OCI-LY1 (cell line): Measurements from ENCODE around the gene CEP63.

Source experiments
- EZH2 ChIP-seq: fragments of 200-600 bp; sonication (generic), shearing (Covaris generic); IDR thresholded peaks from 2 replicates; pipeline ENCODE4 v1.8.0; 2017; ENCODE audit warnings: borderline replicate concordance, mixed run types, mild to moderate bottlenecking, antibody characterized with exemption, low read length, moderate library complexity, mixed read lengths
- TF ChIP-seq, protein P1 (sequence below): fragments of 200-600 bp; sonication (generic), shearing (Covaris generic); IDR thresholded peaks from 2 replicates; pipeline ENCODE4 v1.5.1; 2017; ENCODE audit warnings: mild to moderate bottlenecking, antibody characterized with exemption, low read length, moderate library complexity, mixed read lengths

DNA sequence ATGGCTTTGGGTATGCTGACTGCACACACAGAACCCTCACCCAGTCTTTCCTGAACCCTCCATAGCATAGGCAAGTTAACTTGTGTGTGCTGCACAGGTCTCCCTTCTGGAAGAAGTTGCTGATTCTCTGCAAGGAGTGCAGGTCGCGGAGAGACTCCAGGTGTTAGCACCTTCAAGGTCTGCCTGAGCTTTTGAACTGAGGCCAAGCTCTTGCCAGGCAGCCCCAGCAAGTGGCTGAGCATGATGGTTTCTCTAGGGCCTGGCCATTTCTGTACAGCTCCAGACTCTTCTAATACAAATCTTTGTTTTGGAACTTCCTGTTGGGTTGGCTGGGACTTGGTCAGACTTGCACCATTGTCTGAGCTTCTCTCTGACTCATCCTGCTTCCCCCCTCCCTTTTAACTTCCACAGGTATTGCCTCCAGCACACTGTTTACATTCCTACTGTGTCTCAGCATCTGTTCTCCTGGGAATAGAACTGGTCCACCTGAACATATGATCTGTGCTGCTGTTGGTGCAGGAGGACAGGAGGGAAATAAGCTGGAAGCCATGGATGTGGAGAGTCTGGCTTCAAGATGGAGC lies 111.6 kb downstream of the CEP63 start:
- TF ChIP-seq, protein P1, sequence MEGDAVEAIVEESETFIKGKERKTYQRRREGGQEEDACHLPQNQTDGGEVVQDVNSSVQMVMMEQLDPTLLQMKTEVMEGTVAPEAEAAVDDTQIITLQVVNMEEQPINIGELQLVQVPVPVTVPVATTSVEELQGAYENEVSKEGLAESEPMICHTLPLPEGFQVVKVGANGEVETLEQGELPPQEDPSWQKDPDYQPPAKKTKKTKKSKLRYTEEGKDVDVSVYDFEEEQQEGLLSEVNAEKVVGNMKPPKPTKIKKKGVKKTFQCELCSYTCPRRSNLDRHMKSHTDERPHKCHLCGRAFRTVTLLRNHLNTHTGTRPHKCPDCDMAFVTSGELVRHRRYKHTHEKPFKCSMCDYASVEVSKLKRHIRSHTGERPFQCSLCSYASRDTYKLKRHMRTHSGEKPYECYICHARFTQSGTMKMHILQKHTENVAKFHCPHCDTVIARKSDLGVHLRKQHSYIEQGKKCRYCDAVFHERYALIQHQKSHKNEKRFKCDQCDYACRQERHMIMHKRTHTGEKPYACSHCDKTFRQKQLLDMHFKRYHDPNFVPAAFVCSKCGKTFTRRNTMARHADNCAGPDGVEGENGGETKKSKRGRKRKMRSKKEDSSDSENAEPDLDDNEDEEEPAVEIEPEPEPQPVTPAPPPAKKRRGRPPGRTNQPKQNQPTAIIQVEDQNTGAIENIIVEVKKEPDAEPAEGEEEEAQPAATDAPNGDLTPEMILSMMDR, result no peak
- TF ChIP-seq EZH2, result no peak
